Measurements from ENCODE around the gene FKBP10. TPM values are rescaled to one million over a fixed set of nuclear protein-coding genes. Genes with fewer than 3 reads are reported as not detected.

FKBP10 gene
- total RNA-seq, 2 experiments from 2014 or later = not detected

- Histone ChIP-seq H3K27me3 (ENCODE audit: control insufficient read depth in 1 of 2, insufficient read depth in 2 of 2, low read length in 2 of 2) (no peaks in the 10 kb centered on the region), H3K27ac (ENCODE audit: low read depth in 1 of 2, low read length in 2 of 2) (no peak overlapping the region), H3K4me3 (ENCODE audit: low read length) (no peak overlapping the region), H3K4me1 (ENCODE audit: insufficient read depth, low read length) (no peaks in the 10 kb centered on the region), H3K36me3 (ENCODE audit: insufficient read depth, low read length) (no peaks in the 10 kb centered on the region), H3K9me3 (ENCODE audit: control insufficient read depth in 1 of 2, insufficient read depth in 1 of 2, low read length in 2 of 2) (no peaks in the 10 kb centered on the region)
- Mint-ChIP-seq H3K27me3 (no peaks in the 10 kb centered on the region), H3K36me3 (ENCODE audit: low read depth) (no peaks in the 10 kb centered on the region), H3K9me3 (no peaks in the 10 kb centered on the region), H3K27ac (no peak overlapping the region), H3K4me1 (ENCODE audit: low read depth) (no peaks in the 10 kb centered on the region), H3K4me3 (no peak overlapping the region)
- DNase-seq (no peak), ATAC-seq (ENCODE audit: poor library complexity) (no peak)
- intact Hi-C loops (cut with DNase I, micrococcal nuclease) = no loop called here
- CTCF ChIA-PET = no interaction called here
- no peak for TF ChIP-seq CTCF (IDR thresholded peaks at IDR 0.05)
- POLR2A ChIA-PET = no interaction called here
These were observed 40.1 kb upstream of the FKBP10 start for GRCh38 chr17:41772586-41773189.

GRCh38 chr17:41773190-41773588 lies 39.6 kb upstream of the FKBP10 start:
- DNase-seq = no peak
- ATAC-seq (ENCODE audit: poor library complexity) = no peak
- intact Hi-C loops (cut with DNase I, micrococcal nuclease) = no loop called here
- Mint-ChIP-seq H3K9me3 (no peaks in the 10 kb centered on the region), H3K4me1 (ENCODE audit: low read depth) (no peaks in the 10 kb centered on the region), H3K27me3 (no peaks in the 10 kb centered on the region), H3K4me3 (no peak overlapping the region), H3K36me3 (ENCODE audit: low read depth) (no peaks in the 10 kb centered on the region), H3K27ac (no peak overlapping the region)
- Histone ChIP-seq H3K27ac (ENCODE audit: low read depth in 1 of 2, low read length in 2 of 2) (no peak overlapping the region), H3K27me3 (ENCODE audit: control insufficient read depth in 1 of 2, insufficient read depth in 2 of 2, low read length in 2 of 2) (no peaks in the 10 kb centered on the region), H3K4me1 (ENCODE audit: insufficient read depth, low read length) (no peaks in the 10 kb centered on the region), H3K36me3 (ENCODE audit: insufficient read depth, low read length) (no peaks in the 10 kb centered on the region), H3K9me3 (ENCODE audit: control insufficient read depth in 1 of 2, insufficient read depth in 1 of 2, low read length in 2 of 2) (no peaks in the 10 kb centered on the region), H3K4me3 (ENCODE audit: low read length) (no peak overlapping the region)
- ChIA-PET CTCF (no interaction called here), POLR2A (no interaction called here)
- TF ChIP-seq CTCF (IDR thresholded peaks at IDR 0.05) = no peak

- H3K27me3 ChIP-seq (ENCODE audit: control insufficient read depth in 1 of 2, insufficient read depth in 2 of 2, low read length in 2 of 2) = no peaks in the 10 kb centered on the region
- CTCF ChIA-PET = no interaction called here
- DNase-seq = no peak
- no peak overlapping the region for H3K4me3 ChIP-seq (ENCODE audit: low read length)
- POLR2A ChIA-PET = no interaction called here
- intact Hi-C loops (cut with DNase I, micrococcal nuclease) = no loop called here
- ATAC-seq (ENCODE audit: poor library complexity) = no peak
- no peaks in the 10 kb centered on the region for H3K9me3 Mint-ChIP-seq
- no peaks in the 10 kb centered on the region for H3K4me1 ChIP-seq (ENCODE audit: insufficient read depth, low read length)
- no peak overlapping the region for H3K27ac ChIP-seq (ENCODE audit: low read depth in 1 of 2, low read length in 2 of 2)
- no peak overlapping the region for H3K27ac Mint-ChIP-seq
- no peak for TF ChIP-seq CTCF (IDR thresholded peaks at IDR 0.05)
- no peaks in the 10 kb centered on the region for H3K36me3 ChIP-seq (ENCODE audit: insufficient read depth, low read length)
- no peaks in the 10 kb centered on the region for H3K4me1 Mint-ChIP-seq (ENCODE audit: low read depth)
- no peak overlapping the region for H3K4me3 Mint-ChIP-seq
- H3K9me3 ChIP-seq (ENCODE audit: control insufficient read depth in 1 of 2, insufficient read depth in 1 of 2, low read length in 2 of 2) = no peaks in the 10 kb centered on the region
- no peaks in the 10 kb centered on the region for H3K27me3 Mint-ChIP-seq
- no peaks in the 10 kb centered on the region for H3K36me3 Mint-ChIP-seq (ENCODE audit: low read depth)
These were observed 39.0 kb upstream of the FKBP10 start for GRCh38 chr17:41773731-41774193.
